GM18520 (cell line): ENCODE data around the gene NOTCH2.

ENCODE experiments used
- ATAC-seq: cut with Tn5 transposase; IDR thresholded peaks from one replicate; pipeline ENCODE4 v1.9.1; 2021; ENCODE audit not compliant: unreplicated experiment

Gene NOTCH2

DNA sequence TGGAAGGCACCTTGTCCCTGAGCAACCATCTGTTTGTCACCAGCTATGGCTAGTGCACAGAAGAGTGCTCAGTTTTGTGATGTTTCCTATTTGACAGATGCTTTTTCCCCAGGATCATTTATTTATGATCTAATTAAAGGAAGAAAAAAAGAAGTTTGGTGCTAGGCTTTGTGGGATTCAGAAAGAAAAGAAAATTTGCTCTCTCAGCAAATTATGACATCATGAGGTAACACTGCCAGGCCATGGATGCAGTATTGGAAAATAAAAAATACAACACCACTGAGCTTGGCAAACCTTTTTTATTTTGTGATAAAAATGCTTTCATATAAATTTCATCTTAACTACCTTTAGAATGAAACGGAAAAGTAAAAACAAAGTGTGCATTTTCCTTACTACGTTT lies 157.7 kb downstream of the NOTCH2 start:
- ATAC-seq: no peak

DNA sequence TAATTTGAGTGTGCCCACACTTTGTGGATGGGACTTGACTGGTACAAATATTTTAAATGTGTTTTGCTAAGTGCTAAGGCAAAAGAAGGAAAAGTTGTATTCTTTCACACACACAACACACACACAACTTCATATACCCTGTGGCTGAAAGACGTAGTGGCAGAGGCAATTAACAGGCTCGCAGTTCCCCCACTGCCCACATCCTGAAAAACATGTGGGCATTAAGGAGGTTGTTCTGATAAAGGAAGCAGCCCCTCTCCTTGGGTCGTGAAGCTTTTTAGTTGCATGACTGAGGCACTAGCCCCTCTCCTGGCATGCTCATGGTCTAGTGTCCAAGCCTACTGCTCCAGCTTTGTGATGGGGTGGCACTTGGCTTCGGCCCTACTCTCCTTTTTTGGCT lies 158.8 kb downstream of the NOTCH2 start:
- ATAC-seq: no peak

- ATAC-seq: no peak
These were observed 159.4 kb downstream of the NOTCH2 start for GRCh38 chr1:119909890-119910596.

DNA sequence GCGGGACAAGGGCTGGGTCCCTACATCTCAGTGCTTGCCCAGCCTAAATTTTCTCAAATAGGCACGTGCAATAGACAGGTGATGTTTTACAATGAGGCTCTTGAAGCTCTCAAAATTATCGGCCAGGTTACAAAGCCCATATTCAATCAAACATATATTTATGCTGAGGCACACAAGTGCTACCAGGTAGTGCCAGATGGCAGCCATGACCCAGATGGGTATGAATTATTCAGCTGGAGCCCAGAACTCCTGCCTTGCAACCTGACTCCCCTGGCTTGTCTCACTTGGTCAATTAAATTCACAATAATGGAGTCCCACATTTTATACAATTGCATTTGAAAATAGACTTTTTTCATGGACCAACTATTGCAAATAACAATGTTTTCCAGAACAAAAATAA lies 160.8 kb downstream of the NOTCH2 start:
- ATAC-seq: no peak

- no peak for ATAC-seq
These were observed 162.4 kb downstream of the NOTCH2 start for GRCh38 chr1:119906927-119907652.

DNA sequence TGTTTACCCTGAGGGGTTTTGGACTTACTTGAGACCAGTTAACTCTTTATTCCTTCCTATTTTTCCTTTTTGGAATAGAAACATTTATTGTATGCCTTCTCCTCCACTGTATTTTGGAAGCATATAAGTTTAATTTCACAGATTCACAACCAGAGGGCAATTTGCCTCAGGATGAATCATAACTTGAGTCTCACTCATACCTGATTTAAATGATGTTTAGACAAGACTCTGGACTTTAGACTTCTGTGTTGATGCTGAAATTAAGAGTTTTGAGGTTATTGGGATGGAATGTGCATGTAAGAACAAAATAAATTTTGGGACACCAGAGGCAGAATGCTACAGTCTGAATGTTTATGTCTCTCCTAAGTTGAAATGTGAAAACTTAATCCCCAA lies 166.0 kb downstream of the NOTCH2 start:
- no peak for ATAC-seq

- no peak for ATAC-seq
These were observed 166.6 kb downstream of the NOTCH2 start for GRCh38 chr1:119902775-119903442.

DNA sequence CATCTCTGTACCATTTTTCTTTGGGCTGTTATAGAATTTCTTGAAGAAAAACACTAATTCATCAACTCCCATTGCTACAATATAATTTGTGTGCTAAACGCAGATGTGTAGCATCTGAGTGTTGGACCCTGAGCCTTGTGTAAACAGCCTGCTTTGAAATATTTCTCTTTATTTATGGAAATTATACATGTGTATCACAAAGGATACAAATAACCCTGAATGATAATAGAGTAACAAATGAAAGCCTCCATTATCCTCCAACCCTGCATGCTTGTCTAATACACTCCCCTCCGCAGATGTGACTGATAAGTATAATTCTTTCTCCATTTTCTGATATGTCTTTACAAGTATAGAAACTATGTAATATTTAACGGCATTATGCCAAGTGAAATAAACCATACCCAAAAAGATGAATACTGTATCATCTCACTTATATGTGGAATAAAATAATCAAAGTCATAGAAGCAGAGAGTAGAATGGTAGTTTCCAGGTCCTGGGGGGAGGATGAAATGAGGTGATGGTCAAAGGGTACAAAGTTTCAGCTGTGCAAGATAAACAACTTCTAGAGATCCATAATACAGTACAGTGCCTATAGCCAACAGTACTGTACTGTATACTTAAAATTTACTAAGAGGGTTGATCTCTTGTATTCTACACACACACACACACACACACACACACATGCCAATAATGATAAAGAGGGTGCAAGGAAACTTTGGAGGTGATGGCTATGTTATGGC lies 170.3 kb downstream of the NOTCH2 start:
- no peak for ATAC-seq

GRCh38 chr1:119898530-119898929 lies 170.9 kb downstream of the NOTCH2 start:
- ATAC-seq: no peak

GRCh38 chr1:119896303-119896702 lies 173.2 kb downstream of the NOTCH2 start, which contains the start of gene ADAM30:
ADAM30 (minus strand) TSS chr1:119896515; CDS start chr1:119896336, 179 bp downstream.
- no peak for ATAC-seq

- no peak for ATAC-seq
These were observed 174.4 kb downstream of the NOTCH2 start for GRCh38 chr1:119895102-119895501.

GRCh38 chr1:119893827-119894700 lies 175.4 kb downstream of the NOTCH2 start:
- ATAC-seq: no peak

DNA sequence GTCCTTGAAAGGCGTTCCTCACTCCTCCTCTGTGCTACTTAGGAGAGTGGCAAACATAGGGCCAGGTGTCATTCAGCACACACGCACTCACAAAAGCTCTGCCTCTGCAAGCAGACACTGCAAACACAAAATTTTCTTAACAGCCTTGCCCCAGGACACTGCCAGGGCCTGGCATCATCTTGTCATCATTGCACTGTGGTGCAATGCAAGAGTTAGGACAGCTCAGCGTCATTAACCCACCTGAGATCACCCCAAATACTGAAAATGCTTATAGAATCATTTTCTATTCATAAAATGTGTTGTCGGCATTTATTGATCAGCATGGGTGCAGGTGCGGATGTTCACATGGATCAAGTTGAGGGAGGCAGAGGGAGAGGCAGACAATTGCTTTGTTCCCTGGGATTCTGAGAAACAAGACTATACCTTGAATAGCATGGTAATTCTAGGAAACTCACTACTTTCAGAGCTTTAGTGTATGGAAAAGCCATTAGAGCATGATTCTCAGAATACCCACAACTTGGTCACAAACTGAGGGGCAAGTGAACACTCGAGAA lies 176.1 kb downstream of the NOTCH2 start:
- ATAC-seq: no peak

GRCh38 chr1:119891386-119891785 lies 178.1 kb downstream of the NOTCH2 start:
- peak; percentile 53 for ATAC-seq

- ATAC-seq: no peak
These were observed 181.0 kb downstream of the NOTCH2 start for GRCh38 chr1:119888476-119888875.

GRCh38 chr1:119887427-119887826 lies 182.0 kb downstream of the NOTCH2 start:
- no peak for ATAC-seq

- no peak for ATAC-seq
These were observed 183.3 kb downstream of the NOTCH2 start for GRCh38 chr1:119885903-119886783.

GRCh38 chr1:119884711-119885110 lies 184.8 kb downstream of the NOTCH2 start:
- no peak for ATAC-seq

- no peak for ATAC-seq
These were observed 185.6 kb downstream of the NOTCH2 start for GRCh38 chr1:119883826-119884225.
